WI38 (cell line): Measurements from ENCODE around the gene FSTL4.

ENCODE experiments used
- H3K4me3 ChIP-seq: 2 replicates; pipeline ENCODE4 v1.5.1; 2011; ENCODE audit warnings: low read depth, mild to moderate bottlenecking, control low read depth, low read length
- TF ChIP-seq, protein P1 (sequence below): IDR thresholded peaks from 2 replicates; pipeline ENCODE4 v1.5.1; 2012; ENCODE audit warnings: low read depth, mild to moderate bottlenecking, control low read depth, low read length

The FSTL4 gene

DNA sequence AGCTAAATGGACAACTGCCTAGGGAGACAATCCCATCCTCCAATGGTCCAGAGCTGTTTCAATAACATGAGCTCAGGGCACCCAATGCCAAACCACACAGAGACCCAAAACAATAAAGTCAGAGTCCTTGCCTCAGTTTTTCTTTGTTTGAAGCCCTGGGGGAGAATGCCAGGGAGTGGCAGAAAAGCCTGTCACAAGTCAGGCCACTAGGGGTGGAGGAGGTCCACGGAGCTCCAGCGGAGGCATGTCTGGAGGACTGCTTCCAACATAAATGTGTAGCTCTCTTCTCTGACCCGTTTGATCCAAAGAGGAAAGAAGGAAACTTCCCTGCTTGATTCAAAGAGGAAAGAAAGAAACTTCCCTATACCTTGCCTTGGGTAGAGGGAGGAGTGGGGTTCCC, 385.3 kb downstream of the FSTL4 start:
- TF ChIP-seq, protein P1, sequence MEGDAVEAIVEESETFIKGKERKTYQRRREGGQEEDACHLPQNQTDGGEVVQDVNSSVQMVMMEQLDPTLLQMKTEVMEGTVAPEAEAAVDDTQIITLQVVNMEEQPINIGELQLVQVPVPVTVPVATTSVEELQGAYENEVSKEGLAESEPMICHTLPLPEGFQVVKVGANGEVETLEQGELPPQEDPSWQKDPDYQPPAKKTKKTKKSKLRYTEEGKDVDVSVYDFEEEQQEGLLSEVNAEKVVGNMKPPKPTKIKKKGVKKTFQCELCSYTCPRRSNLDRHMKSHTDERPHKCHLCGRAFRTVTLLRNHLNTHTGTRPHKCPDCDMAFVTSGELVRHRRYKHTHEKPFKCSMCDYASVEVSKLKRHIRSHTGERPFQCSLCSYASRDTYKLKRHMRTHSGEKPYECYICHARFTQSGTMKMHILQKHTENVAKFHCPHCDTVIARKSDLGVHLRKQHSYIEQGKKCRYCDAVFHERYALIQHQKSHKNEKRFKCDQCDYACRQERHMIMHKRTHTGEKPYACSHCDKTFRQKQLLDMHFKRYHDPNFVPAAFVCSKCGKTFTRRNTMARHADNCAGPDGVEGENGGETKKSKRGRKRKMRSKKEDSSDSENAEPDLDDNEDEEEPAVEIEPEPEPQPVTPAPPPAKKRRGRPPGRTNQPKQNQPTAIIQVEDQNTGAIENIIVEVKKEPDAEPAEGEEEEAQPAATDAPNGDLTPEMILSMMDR: no peak
- no peak overlapping the region for H3K4me3 ChIP-seq

DNA sequence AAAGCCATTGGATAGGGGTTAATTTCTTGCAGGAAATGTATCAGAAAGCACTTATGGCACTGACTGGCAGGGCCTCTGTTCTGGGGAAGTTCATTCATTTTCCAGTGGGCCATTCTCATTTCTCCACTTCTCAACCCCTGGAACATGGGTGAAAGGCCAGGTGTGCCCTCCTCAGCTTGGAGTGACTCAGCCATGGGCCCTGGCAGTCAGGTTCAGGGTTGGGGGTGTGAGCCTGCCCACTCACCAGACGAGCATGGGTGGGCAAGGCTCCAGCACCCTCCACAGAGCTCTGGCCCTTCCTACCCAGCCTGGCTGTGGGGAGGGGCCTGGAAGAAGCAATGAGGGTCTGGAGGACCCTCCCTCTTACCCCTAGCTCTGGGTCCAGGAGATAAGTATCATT, 386.2 kb downstream of the FSTL4 start:
- no peak overlapping the region for H3K4me3 ChIP-seq
- TF ChIP-seq, protein P1: no peak

DNA sequence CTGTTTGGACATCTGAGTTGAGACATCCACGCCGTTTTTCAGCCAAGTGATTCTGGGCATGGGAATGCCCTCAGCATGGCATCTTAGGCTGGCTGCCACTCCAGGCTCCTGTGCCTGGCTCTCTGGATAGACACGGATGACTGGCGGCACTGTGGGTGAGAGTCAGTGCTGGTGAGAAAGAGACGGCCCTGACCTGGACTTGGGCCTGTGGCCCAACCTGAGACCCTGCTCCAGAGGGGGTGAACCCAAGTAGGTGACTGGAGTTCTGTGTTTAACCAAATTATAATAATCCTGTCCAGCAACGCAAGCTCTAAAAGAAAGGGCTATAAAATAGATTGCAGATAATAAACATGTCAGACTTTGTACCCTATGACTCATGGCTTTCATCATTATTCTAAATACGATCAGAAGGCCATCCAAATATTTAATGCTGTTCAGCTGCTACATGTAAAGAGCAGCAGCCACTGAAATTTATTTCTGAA, 386.6 kb downstream of the FSTL4 start:
- H3K4me3 ChIP-seq: no peak overlapping the region
- TF ChIP-seq, protein P1: no peak

DNA sequence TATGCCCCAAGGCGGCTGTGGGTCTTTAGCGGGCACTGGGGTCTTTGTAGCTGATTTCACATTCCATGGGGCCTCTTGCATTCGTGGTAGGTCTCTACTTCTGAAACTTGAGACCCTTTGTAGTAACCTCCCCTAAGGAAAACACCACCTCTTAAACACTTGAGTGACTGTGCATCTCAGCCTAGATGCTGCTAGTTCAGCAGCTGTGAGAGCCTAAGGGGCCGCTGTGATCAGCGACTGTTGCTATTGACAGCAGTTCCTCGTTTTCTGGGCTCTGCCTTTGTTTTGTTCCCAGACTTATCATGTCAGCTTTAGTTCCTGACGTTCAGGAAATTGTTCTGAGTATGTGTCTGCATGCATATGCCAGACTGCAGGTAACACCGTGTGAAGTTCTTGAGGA, 389.4 kb downstream of the FSTL4 start:
- TF ChIP-seq, protein P1: no peak
- H3K4me3 ChIP-seq: no peak overlapping the region

DNA sequence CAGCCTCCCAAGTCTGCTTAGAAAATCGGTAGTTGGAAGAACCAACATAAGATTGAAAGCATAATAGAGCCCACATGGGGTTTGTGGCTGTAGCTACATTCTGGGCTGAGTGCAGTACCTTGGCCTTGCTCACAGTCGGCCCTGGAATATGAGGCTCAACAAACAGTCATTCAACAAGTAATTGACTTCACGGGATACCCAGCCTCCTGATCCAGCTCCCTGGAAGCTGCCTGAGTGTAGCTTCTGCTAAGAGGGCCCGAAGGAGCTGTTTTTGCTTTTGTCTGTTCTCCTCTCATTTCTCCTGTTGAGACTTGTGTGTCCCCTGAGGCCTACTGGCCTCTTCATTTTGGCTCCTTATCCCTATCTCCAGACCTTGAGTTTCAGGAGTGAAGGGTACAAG, 389.8 kb downstream of the FSTL4 start:
- TF ChIP-seq, protein P1: no peak
- no peak overlapping the region for H3K4me3 ChIP-seq

DNA sequence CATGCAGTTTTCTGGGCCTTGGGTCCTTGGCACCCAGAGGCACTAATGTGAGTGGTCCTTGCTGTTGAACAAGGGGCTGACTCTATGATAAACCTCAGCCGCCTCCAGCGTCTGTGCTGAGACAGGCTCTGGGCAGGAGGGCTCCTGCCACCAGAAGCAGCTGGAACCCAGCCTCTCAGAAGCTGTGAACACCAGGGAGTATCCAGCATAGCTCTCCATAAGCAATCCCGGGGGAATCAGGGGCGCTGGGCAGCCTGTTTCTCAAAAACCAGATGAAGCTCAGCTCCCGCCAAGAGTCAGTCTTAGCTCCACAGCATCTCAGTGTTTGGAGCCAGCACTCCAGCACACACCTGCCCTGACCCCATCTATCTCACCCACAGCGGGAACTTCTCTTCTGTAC, 390.3 kb downstream of the FSTL4 start:
- TF ChIP-seq, protein P1: no peak
- H3K4me3 ChIP-seq: no peak overlapping the region

DNA sequence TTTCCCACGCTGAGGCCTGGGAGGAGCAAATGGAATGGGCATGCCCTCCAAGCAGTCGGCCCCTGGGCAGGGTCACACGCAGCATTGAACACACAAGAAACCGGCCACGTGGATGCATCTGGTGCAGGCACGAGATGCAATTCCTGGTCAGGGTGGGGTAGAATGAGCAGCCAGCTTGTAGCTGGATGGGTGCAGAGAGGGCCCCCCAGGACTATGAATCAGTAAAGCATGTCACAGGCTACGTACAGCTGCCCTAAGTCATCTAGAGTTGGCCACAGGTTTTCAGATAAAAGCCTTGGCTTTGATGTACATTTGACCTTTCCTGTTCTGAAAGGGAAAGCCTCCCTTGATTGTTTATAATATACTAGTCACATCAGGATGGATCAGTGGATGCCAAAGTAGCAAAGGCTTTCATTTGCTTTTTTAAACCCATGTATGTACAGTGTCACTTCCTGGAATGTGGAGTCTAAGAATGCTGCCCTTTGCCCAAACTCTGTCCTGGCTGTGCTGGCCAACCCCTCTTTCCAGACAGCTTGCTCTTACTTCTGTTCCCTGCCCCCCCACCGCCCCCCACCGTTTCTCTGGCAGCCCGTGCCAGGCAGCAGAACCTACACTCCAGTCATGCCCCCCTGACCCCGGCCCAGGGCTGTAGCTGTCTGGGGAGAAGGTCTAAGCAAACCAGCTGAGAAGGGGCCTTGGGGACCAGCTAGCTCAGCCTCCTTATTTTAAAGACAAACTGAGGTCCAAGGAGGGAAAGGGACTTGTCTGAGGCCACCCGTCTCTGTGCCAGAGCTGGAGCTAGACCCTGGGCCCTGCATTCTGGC, 391.3 kb downstream of the FSTL4 start:
- TF ChIP-seq, protein P1: no peak
- no peak overlapping the region for H3K4me3 ChIP-seq
